GM12891 (cell line): ENCODE measurements around the gene PCSK7.

Experiments
- PAX5 ChIP-seq: IDR thresholded peaks from 2 replicates; pipeline ENCODE4 v1.6.1; 2011; ENCODE audit warnings: low read length, moderate library complexity, mild to moderate bottlenecking; ENCODE audit not compliant: insufficient read depth, severe bottlenecking
- POLR2A ChIP-seq: IDR thresholded peaks from 2 replicates; pipeline ENCODE4 v1.6.1; 2011; ENCODE audit warnings: low read depth, low read length, control low read depth
- POLR2AphosphoS5 ChIP-seq: IDR thresholded peaks from 2 replicates; pipeline ENCODE4 v1.6.1; 2011; ENCODE audit warnings: low read depth, low read length, control low read depth
- TAF1 ChIP-seq: IDR thresholded peaks from 2 replicates; pipeline ENCODE4 v1.6.1; 2011; ENCODE audit warnings: low read depth, low read length, control low read depth

DNA sequence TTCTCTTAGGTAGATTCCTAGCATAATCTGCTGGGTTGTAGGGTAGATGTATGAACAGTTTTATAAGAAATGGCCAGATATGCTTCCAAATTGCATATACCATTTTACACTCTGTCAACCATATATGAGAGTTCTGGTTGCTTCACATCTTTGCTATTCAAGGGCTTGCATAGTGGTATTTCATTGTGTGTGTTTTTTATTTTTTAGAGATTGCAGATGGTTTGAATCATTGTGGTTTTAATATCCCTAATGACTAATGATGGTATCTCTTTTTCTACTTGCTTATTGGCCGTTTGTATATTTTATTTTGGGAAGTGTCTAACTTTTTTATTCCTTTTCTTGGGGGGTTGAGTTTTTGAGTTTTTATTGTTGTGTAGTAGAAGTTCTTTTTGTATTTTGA is 27.5 kb upstream of the PCSK7 start:
- TF ChIP-seq POLR2AphosphoS5 (no peak), POLR2A (no peak), TAF1 (no peak), PAX5 (no peak)
